MM.1S (cell line): ENCODE results near the gene OR10S1.

Experiments
- CTCF ChIP-seq: fragments of 300-600 bp; sonication (generic); IDR thresholded peaks from 2 replicates; pipeline ENCODE4 v1.5.1; 2016; ENCODE audit warnings: antibody characterized with exemption, low read length, mixed read lengths
- EZH2 ChIP-seq: fragments of 300-600 bp; sonication (generic); optimal IDR thresholded peaks from 2 replicates; pipeline ENCODE3; 2017; ENCODE audit warnings: low read depth, mild to moderate bottlenecking, antibody characterized with exemption, low read length, mixed read lengths
- EZH2phosphoT487 ChIP-seq: fragments of 300-600 bp; sonication (generic); IDR thresholded peaks from 2 replicates; pipeline ENCODE4 v1.6.1; 2018; ENCODE audit warnings: antibody characterized with exemption, low read length

GRCh38 chr11:123973816-123974215 lies 3.8 kb downstream of the OR10S1 start:
- TF ChIP-seq CTCF (no peak), EZH2 (no peak), EZH2phosphoT487 (no peak)
